ENCODE results near the gene LAMB2.

Gene LAMB2

DNA sequence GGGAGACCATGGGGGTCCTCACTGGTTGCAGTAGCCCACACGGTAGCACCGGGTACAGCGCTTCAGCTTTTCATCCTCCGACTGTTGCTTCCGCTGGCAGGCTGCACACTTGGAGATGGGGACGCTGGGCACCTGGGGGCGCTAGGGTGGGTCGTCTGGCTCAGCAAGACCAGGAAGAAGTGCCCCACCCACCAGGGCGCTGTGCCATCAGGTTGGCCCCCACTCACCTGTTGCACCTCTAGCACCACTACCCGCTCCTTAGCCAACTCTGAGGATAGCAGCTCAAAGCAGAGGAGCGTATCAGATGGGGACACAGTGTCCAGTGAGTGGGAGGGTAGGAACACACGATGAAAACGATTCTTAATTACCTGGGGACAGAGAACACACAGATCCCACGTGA lies 20.6 kb downstream of the LAMB2 start:
- TF ChIP-seq EZH2phosphoT487 (IDR thresholded peaks at IDR 0.05; ENCODE audit: low read depth) = no peak
- no peak for TF ChIP-seq CTCF (IDR thresholded peaks at IDR 0.05; ENCODE audit: low read depth, low read length)
- Histone ChIP-seq H3K4me2 (ENCODE audit: low read length) (no peak overlapping the region), H3K79me2 (ENCODE audit: low read length) (no peaks in the 10 kb centered on the region), H3K9me3 (ENCODE audit: insufficient read depth, low read length) (no peaks in the 10 kb centered on the region), H4K20me1 (ENCODE audit: insufficient read depth, low read length) (no peaks in the 10 kb centered on the region), H3K36me3 (replicated peaks; ENCODE audit: low read depth, low read length) (peaks cover 85% of the 10 kb centered on the region), H2AFZ (ENCODE audit: low read depth, low read length) (no peak overlapping the region), H3K4me1 (ENCODE audit: low read length) (no peaks in the 10 kb centered on the region), H3K27ac (ENCODE audit: low read length) (no peak overlapping the region), H3K4me3 (ENCODE audit: low read length) (no peak overlapping the region), H3K27me3 (ENCODE audit: low read depth, low read length) (no peaks in the 10 kb centered on the region), H3K9ac (ENCODE audit: low read length) (no peak overlapping the region)

- TF ChIP-seq CTCF (IDR thresholded peaks at IDR 0.05; ENCODE audit: low read depth, low read length) = no peak
- TF ChIP-seq EZH2phosphoT487 (IDR thresholded peaks at IDR 0.05; ENCODE audit: low read depth) = no peak
These were observed 21.5 kb downstream of the LAMB2 start for GRCh38 chr3:49111347-49111746.

GRCh38 chr3:49110780-49111179 lies 22.1 kb downstream of the LAMB2 start:
- Histone ChIP-seq H3K4me3 (ENCODE audit: low read length) (no peak overlapping the region), H2AFZ (ENCODE audit: low read depth, low read length) (no peak overlapping the region), H4K20me1 (ENCODE audit: insufficient read depth, low read length) (no peaks in the 10 kb centered on the region), H3K4me1 (ENCODE audit: low read length) (no peaks in the 10 kb centered on the region), H3K4me2 (ENCODE audit: low read length) (no peak overlapping the region), H3K79me2 (ENCODE audit: low read length) (no peaks in the 10 kb centered on the region), H3K9ac (ENCODE audit: low read length) (no peak overlapping the region), H3K27ac (ENCODE audit: low read length) (no peak overlapping the region), H3K27me3 (ENCODE audit: low read depth, low read length) (no peaks in the 10 kb centered on the region), H3K9me3 (ENCODE audit: insufficient read depth, low read length) (no peaks in the 10 kb centered on the region), H3K36me3 (replicated peaks; ENCODE audit: low read depth, low read length) (peaks cover 70% of the 10 kb centered on the region)
- no peak for TF ChIP-seq EZH2phosphoT487 (IDR thresholded peaks at IDR 0.05; ENCODE audit: low read depth)
- no peak for TF ChIP-seq CTCF (IDR thresholded peaks at IDR 0.05; ENCODE audit: low read depth, low read length)

More at GRCh38 chr3:49111347-49111746, 21.5 kb downstream of the LAMB2 start:
- Histone ChIP-seq H3K4me2 (ENCODE audit: low read length) (no peak overlapping the region), H3K9me3 (ENCODE audit: insufficient read depth, low read length) (no peaks in the 10 kb centered on the region), H4K20me1 (ENCODE audit: insufficient read depth, low read length) (no peaks in the 10 kb centered on the region), H3K9ac (ENCODE audit: low read length) (no peak overlapping the region), H2AFZ (ENCODE audit: low read depth, low read length) (no peak overlapping the region), H3K79me2 (ENCODE audit: low read length) (no peaks in the 10 kb centered on the region), H3K36me3 (replicated peaks; ENCODE audit: low read depth, low read length) (peaks cover 76% of the 10 kb centered on the region), H3K27ac (ENCODE audit: low read length) (no peak overlapping the region), H3K4me3 (ENCODE audit: low read length) (no peak overlapping the region), H3K27me3 (ENCODE audit: low read depth, low read length) (no peaks in the 10 kb centered on the region), H3K4me1 (ENCODE audit: low read length) (no peaks in the 10 kb centered on the region)

DNA sequence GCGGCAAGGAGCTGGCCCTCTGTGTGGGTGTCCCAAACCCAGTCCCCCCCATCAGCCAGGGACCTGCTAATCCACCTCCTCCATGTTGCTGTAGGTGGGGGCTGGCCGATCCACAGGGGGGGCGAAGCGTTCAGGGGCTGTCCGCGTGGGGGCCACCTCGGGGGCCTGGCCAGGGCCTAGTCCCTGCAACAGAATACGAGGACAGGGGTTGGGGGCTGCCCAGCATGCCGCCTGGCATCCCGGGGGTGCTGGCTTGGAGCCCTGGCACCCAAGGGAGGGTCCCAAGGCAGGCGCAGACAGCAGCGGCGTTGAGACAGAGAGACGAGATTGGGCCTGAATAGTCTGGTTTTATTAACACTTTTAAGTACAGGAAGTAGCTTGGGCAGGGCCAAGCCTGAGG lies 24.5 kb downstream of the LAMB2 start:
- Histone ChIP-seq H2AFZ (ENCODE audit: low read depth, low read length) (no peak overlapping the region), H3K4me1 (ENCODE audit: low read length) (peaks cover 10% of the 10 kb centered on the region), H3K27me3 (ENCODE audit: low read depth, low read length) (no peaks in the 10 kb centered on the region), H3K36me3 (replicated peaks; ENCODE audit: low read depth, low read length) (peaks cover 51% of the 10 kb centered on the region), H3K4me2 (ENCODE audit: low read length) (no peak overlapping the region), H3K9ac (ENCODE audit: low read length) (no peak overlapping the region), H3K27ac (ENCODE audit: low read length) (no peak overlapping the region), H3K4me3 (ENCODE audit: low read length) (no peak overlapping the region), H3K79me2 (ENCODE audit: low read length) (peaks cover 11% of the 10 kb centered on the region), H3K9me3 (ENCODE audit: insufficient read depth, low read length) (no peaks in the 10 kb centered on the region), H4K20me1 (ENCODE audit: insufficient read depth, low read length) (no peaks in the 10 kb centered on the region)
- TF ChIP-seq CTCF (IDR thresholded peaks at IDR 0.05; ENCODE audit: low read depth, low read length) = no peak
- TF ChIP-seq EZH2phosphoT487 (IDR thresholded peaks at IDR 0.05; ENCODE audit: low read depth) = no peak

Data from OCI-LY3 (cell line).